ENCODE results near the gene RASSF3.

Gene RASSF3

GRCh38 chr12:64682572-64683277 is 72.4 kb downstream of the RASSF3 start:
- H3K27ac ChIP-seq (replicated peaks) = no peak overlapping the region
- no peak overlapping the region for H3K4me3 ChIP-seq (replicated peaks; ENCODE audit: insufficient read depth, low read length)
- no peak for DNase-seq (ENCODE audit: low read depth in 1 of 2, low spot score in 1 of 2)
- no peaks in the 10 kb centered on the region for H3K27me3 ChIP-seq (ENCODE audit: insufficient read depth, poor library complexity, severe bottlenecking)
- TF ChIP-seq CTCF (IDR thresholded peaks at IDR 0.05; ENCODE audit: insufficient read depth, low read length) (no peak), SPI1 (IDR thresholded peaks at IDR 0.05; ENCODE audit: borderline replicate concordance, low read depth) (no peak), POLR2AphosphoS5 (IDR thresholded peaks at IDR 0.05; ENCODE audit: low read depth) (no peak), GABPA (IDR thresholded peaks at IDR 0.05; ENCODE audit: low read depth) (no peak), REST (IDR thresholded peaks at IDR 0.05; ENCODE audit: insufficient replicate concordance, low read depth) (no peak)

- H3K4me3 ChIP-seq (replicated peaks; ENCODE audit: insufficient read depth, low read length) = no peak overlapping the region
- DNase-seq (ENCODE audit: low read depth in 1 of 2, low spot score in 1 of 2) = no peak
- TF ChIP-seq SPI1 (IDR thresholded peaks at IDR 0.05; ENCODE audit: borderline replicate concordance, low read depth) (no peak), REST (IDR thresholded peaks at IDR 0.05; ENCODE audit: insufficient replicate concordance, low read depth) (no peak), GABPA (IDR thresholded peaks at IDR 0.05; ENCODE audit: low read depth) (no peak), POLR2AphosphoS5 (IDR thresholded peaks at IDR 0.05; ENCODE audit: low read depth) (no peak), CTCF (IDR thresholded peaks at IDR 0.05; ENCODE audit: insufficient read depth, low read length) (no peak)
- no peaks in the 10 kb centered on the region for H3K27me3 ChIP-seq (ENCODE audit: insufficient read depth, poor library complexity, severe bottlenecking)
- peak overlapping the region; percentile 23; the same call in 1 of the 2 replicates for H3K27ac ChIP-seq (replicated peaks)
Observed at GRCh38 chr12:64683816-64684543, 73.7 kb downstream of the RASSF3 start.

- H3K27me3 ChIP-seq (ENCODE audit: insufficient read depth, poor library complexity, severe bottlenecking) = no peaks in the 10 kb centered on the region
- no peak for DNase-seq (ENCODE audit: low read depth in 1 of 2, low spot score in 1 of 2)
- TF ChIP-seq GABPA (IDR thresholded peaks at IDR 0.05; ENCODE audit: low read depth) = no peak
- TF ChIP-seq CTCF (IDR thresholded peaks at IDR 0.05; ENCODE audit: insufficient read depth, low read length) = no peak
- no peak for TF ChIP-seq SPI1 (IDR thresholded peaks at IDR 0.05; ENCODE audit: borderline replicate concordance, low read depth)
- no peak for TF ChIP-seq REST (IDR thresholded peaks at IDR 0.05; ENCODE audit: insufficient replicate concordance, low read depth)
- TF ChIP-seq POLR2AphosphoS5 (IDR thresholded peaks at IDR 0.05; ENCODE audit: low read depth) = no peak
- no peak overlapping the region for H3K4me3 ChIP-seq (replicated peaks; ENCODE audit: insufficient read depth, low read length)
- H3K27ac ChIP-seq (replicated peaks) = peak overlapping the region; percentile 23; the same call in 1 of the 2 replicates
Observed at GRCh38 chr12:64685050-64685449, 74.8 kb downstream of the RASSF3 start.

Data from HL-60 (cell line).